Activated naive CD8-positive, alpha-beta T cell treated with anti-CD3 and anti-CD28 coated beads for 36 hours (primary cell): ENCODE data around the gene ZBTB32. TPM values are rescaled to one million over a fixed set of nuclear protein-coding genes. Genes with fewer than 3 reads are reported as not detected.

ENCODE experiments used
- DNase-seq: peaks from one replicate; pipeline ENCODE4 v3.0.0; 2021
- H3K27ac Mint-ChIP-seq: one replicate; pipeline ENCODE4 v1.8.0; 2022; ENCODE audit warnings: mild to moderate bottlenecking, moderate library complexity, mixed read lengths
- H3K27me3 Mint-ChIP-seq: one replicate; pipeline ENCODE4 v1.8.0; 2022; ENCODE audit warnings: mild to moderate bottlenecking, mixed read lengths
- H3K36me3 Mint-ChIP-seq: one replicate; pipeline ENCODE4 v1.8.0; 2021; ENCODE audit warnings: mild to moderate bottlenecking, mixed read lengths
- H3K4me1 Mint-ChIP-seq: one replicate; pipeline ENCODE4 v1.8.0; 2021; ENCODE audit warnings: mixed read lengths
- H3K4me3 Mint-ChIP-seq: one replicate; pipeline ENCODE4 v1.8.0; 2022; ENCODE audit warnings: mild to moderate bottlenecking, moderate library complexity, mixed read lengths
- H3K9me3 Mint-ChIP-seq: one replicate; pipeline ENCODE4 v1.8.0; 2022; ENCODE audit warnings: mixed read lengths
- total RNA-seq, 2 experiments: library from RNA; stranded (reverse); gene quantifications; one replicate each; pipeline ENCODE4 v1.2.3, GENCODE V29; 2021

The ZBTB32 gene
- total RNA-seq, 2 experiments from 2014 or later: 220 to 238 TPM

DNA sequence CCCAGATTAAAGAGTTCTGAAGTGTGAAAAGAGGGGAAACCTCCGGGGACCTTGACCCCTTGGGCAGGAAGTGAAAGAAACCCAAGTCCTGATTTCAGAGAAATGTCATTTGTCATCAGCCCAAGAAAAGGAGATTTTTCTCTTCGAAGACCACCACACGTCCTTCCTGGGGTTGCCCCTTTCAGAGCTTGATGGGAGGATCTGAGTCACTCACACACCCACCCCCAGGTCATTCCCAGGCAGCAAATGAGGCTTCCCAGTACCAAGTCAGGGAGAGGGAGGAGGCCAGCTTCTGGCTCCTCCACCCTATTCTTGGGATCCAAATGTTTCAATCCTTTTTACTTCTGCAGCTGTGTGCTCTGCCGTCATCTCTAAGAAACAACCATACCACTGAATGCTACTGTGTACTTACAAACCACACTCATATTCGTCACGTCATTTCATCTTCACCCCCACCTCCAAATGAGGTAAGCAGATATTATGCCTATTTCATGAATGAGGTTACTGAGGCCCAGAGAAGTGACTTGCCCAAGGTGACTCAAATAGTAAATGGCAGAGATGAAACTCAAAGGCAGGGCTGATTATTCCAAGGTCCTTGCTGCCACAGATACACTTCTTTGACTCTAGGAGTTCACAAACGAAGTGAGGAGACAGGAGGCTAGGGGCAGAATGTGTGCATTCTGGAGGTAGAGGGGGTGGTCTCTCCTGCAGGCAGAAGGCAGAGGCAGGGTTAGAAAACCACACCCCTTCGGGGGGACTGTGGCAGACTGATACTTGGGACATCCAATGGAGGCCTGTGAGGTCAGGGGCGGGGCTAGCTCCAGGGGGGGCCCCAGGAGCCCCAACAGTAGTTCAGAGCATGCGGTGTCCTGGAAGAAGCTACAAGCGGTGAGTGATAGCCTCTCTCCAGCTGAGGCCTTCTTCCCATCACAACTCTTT, 8.5 kb downstream of the ZBTB32 start:
- peaks cover 38% of the 10 kb centered on the region for H3K4me1 Mint-ChIP-seq
- peaks cover 43% of the 10 kb centered on the region for H3K36me3 Mint-ChIP-seq
- peak; percentile 88 for DNase-seq
- peak overlapping the region; percentile 93 for H3K4me3 Mint-ChIP-seq
- peak overlapping the region; percentile 98 for H3K27ac Mint-ChIP-seq
- peaks cover 4% of the 10 kb centered on the region for H3K27me3 Mint-ChIP-seq
- peaks cover 2% of the 10 kb centered on the region for H3K9me3 Mint-ChIP-seq

DNA sequence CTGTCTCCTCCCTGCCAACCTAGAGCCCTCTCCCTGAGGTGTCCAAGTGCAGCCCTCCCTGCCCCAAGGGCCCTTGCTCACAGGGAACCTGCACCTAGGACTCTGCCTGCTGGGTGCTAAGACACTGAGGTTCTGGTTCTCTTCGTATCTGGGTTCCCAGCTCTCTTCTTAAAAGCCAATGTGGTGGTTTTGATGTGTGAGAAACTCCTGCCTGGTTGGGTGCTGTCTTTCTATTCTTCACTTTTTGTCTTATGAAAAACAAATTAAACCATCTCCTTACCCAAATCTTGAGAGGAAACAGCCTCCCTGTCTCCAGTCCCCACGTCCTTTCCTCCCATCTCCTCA, 9.1 kb downstream of the ZBTB32 start:
- DNase-seq: no peak
- peak overlapping the region; percentile 93 for H3K4me3 Mint-ChIP-seq
- peaks cover 40% of the 10 kb centered on the region for H3K4me1 Mint-ChIP-seq
- peaks cover 2% of the 10 kb centered on the region for H3K9me3 Mint-ChIP-seq
- H3K27ac Mint-ChIP-seq: peak overlapping the region; percentile 98
- H3K27me3 Mint-ChIP-seq: peaks cover 8% of the 10 kb centered on the region
- H3K36me3 Mint-ChIP-seq: peaks cover 45% of the 10 kb centered on the region

DNA sequence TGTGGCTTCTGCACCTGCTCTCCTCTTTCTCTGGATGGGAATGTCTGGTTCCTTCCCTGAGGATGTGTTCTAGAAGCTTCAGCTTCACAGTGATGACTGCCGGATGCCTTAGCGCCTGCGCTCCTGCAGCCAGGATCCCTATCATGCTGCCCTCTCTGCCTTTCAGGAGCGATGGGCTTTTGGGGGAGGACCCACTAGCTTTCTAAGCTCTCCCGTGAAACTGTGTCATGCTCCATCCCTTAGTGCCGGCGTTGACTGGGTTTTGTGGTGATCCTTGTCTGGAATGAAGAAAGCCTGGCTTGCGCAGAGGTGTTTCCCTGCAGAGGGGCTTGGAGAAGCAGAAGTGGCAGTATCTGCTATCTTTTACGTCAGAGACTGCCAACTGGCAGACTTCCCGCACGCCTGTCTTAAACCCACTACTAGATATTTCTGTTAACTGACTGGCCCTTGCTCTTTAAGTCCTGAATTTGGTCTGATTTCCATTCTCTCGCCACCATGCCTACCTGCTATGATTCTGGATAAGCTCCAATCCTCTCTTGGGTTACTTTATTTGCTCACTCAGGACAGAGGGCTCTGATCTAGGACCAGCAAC, 9.6 kb downstream of the ZBTB32 start:
- Mint-ChIP-seq H3K36me3 (peaks cover 49% of the 10 kb centered on the region), H3K27me3 (peaks cover 12% of the 10 kb centered on the region), H3K4me1 (peaks cover 41% of the 10 kb centered on the region), H3K27ac (peak overlapping the region; percentile 98), H3K9me3 (peaks cover 2% of the 10 kb centered on the region), H3K4me3 (peak overlapping the region; percentile 93)
- no peak for DNase-seq

DNA sequence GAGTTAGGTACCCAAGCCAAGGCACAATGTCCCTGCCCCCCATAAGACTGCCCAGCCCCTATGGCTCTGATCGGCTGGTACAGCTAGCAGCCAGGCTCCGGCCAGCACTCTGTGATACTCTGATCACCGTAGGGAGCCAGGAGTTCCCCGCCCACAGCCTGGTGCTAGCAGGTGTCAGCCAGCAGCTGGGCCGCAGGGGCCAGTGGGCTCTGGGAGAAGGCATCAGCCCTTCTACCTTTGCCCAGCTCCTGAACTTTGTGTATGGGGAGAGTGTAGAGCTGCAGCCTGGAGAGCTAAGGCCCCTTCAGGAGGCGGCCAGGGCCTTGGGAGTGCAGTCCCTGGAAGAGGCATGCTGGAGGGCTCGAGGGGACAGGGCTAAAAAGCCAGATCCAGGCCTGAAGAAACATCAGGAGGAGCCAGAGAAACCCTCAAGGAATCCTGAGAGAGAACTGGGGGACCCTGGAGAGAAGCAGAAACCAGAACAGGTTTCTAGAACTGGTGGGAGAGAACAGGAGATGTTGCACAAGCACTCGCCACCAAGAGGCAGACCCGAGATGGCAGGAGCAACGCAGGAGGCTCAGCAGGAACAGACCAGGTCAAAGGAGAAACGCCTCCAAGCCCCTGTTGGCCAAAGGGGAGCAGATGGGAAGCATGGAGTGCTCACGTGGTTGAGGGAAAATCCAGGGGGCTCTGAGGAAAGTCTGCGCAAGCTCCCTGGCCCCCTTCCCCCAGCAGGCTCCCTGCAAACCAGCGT, 10.4 kb downstream of the ZBTB32 start:
- no peak for DNase-seq
- Mint-ChIP-seq H3K27me3 (peaks cover 16% of the 10 kb centered on the region), H3K9me3 (peaks cover 2% of the 10 kb centered on the region), H3K36me3 (peaks cover 56% of the 10 kb centered on the region), H3K27ac (peak overlapping the region; percentile 98), H3K4me1 (peaks cover 47% of the 10 kb centered on the region), H3K4me3 (peak overlapping the region; percentile 93)

- peak overlapping the region; percentile 93 for H3K4me3 Mint-ChIP-seq
- peaks cover 2% of the 10 kb centered on the region for H3K9me3 Mint-ChIP-seq
- H3K36me3 Mint-ChIP-seq: peaks cover 59% of the 10 kb centered on the region
- H3K27me3 Mint-ChIP-seq: peaks cover 16% of the 10 kb centered on the region
- peak overlapping the region; percentile 98 for H3K27ac Mint-ChIP-seq
- no peak for DNase-seq
- peaks cover 46% of the 10 kb centered on the region for H3K4me1 Mint-ChIP-seq
Measured at GRCh38 chr19:35715355-35715809, 11.0 kb downstream of the ZBTB32 start.

GRCh38 chr19:35715981-35716800, 11.8 kb downstream of the ZBTB32 start:
- peak overlapping the region; percentile 93 for H3K4me3 Mint-ChIP-seq
- H3K27me3 Mint-ChIP-seq: peaks cover 16% of the 10 kb centered on the region

DNA sequence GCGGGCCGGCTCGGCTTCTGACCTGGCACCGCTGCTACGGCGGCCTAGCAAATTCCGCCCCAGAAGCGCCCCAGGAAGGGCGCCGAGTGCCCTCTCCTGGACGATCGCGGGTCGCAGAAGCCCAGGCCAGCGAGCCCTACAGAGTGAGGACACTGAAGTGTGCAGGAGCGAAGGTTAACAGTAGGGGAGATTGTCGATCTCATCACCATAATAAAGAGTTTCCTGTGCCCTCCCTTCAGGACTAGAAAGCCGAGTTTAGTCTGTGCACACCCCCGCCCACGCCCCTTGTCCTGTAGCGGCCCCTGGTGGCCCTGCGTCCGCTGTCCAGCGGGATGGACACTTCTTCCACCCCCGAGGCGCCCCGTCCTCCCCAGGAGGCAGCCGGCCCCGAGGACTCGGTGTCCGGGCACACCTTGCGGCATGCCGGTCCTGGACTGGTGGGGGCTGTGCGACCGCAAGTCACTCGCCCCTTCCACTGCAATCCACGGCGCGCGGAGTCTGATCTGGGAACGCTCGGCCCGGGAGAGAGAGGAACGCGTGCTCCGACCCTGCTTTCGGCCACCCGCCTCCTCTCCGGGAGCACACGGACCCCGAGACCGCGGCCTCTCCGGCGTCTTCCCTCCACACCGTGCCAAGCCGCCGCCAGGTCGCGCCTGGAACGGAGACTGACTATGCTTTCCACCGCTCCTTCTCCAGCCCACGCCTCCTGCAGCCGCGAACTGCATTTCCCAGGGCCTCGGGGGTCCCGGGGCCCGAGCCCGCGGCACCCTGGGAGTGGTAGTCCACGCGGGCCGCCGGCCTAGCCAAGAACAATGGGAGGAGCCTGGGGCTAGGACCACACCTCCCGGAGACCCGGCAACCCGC, 12.7 kb downstream of the ZBTB32 start:
- peaks cover 16% of the 10 kb centered on the region for H3K27me3 Mint-ChIP-seq
- H3K36me3 Mint-ChIP-seq: peaks cover 67% of the 10 kb centered on the region
- peaks cover 41% of the 10 kb centered on the region for H3K4me1 Mint-ChIP-seq
- peak overlapping the region; percentile 93 for H3K4me3 Mint-ChIP-seq
- H3K27ac Mint-ChIP-seq: peak overlapping the region; percentile 98
- no peaks in the 10 kb centered on the region for H3K9me3 Mint-ChIP-seq
- peak; percentile 99 for DNase-seq

More at GRCh38 chr19:35715981-35716800, 11.8 kb downstream of the ZBTB32 start:
- peaks cover 62% of the 10 kb centered on the region for H3K36me3 Mint-ChIP-seq
- H3K4me1 Mint-ChIP-seq: peaks cover 41% of the 10 kb centered on the region
- peak overlapping the region; percentile 98 for H3K27ac Mint-ChIP-seq
- no peak for DNase-seq
- H3K9me3 Mint-ChIP-seq: peaks cover 2% of the 10 kb centered on the region

GRCh38 chr19:35717665-35718344, 13.4 kb downstream of the ZBTB32 start, which contains the start of gene KMT2B:
Gene KMT2B (plus strand): TSS chr19:35718003. CDS start chr19:35718019, 16 bp downstream.
- Mint-ChIP-seq H3K36me3 (peaks cover 70% of the 10 kb centered on the region), H3K4me1 (peaks cover 37% of the 10 kb centered on the region), H3K27me3 (peaks cover 16% of the 10 kb centered on the region), H3K27ac (peak within 1 kb of the TSS; percentile 98), H3K4me3 (peak within 1 kb of the TSS; percentile 93), H3K9me3 (no peaks in the 10 kb centered on the region)
- no peak for DNase-seq

DNA sequence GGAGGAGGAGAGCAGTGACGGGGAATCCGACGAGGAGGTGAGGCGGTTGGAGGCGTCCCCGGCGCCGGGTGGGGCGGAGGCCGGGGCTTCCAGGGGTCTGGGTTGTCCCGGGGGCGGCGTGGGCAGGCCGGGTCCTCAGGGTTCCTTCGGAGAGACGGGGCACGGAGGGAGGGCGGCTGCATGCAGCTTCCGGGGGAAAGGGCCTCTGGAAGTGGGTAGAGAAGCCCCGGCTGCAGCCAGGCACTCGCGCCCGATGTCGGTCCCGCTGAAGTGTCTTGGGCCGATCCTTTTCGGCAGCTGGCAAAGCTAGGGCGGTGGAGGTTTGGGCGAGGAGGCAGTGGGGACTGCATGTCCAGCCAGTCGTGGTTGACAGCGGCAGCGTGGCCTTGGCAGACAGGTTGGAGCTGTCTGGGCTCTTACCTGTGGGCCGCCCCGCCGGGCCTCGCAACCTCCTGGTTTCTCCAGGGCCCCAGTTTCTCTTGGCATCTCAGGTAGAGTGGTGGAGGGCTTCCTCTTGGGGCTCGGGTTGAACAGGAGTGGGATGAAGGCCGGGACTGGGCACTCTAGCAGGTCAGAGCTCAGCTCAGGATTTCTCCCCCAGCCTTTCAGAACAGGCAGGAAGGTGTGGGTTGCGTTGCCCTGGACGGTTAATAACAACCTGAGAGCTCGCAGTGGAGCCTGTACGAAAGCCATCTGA, 14.1 kb downstream of the ZBTB32 start:
- Mint-ChIP-seq H3K36me3 (peaks cover 72% of the 10 kb centered on the region), H3K4me1 (peaks cover 37% of the 10 kb centered on the region), H3K4me3 (peak overlapping the region; percentile 93), H3K27me3 (peaks cover 16% of the 10 kb centered on the region), H3K9me3 (no peaks in the 10 kb centered on the region), H3K27ac (peak overlapping the region; percentile 94)
- DNase-seq: peak; percentile 79

GRCh38 chr19:35719402-35720162, 15.2 kb downstream of the ZBTB32 start:
- H3K27me3 Mint-ChIP-seq: peaks cover 16% of the 10 kb centered on the region
- no peak for DNase-seq
- H3K27ac Mint-ChIP-seq: peak overlapping the region; percentile 94
- peaks cover 33% of the 10 kb centered on the region for H3K4me1 Mint-ChIP-seq
- peaks cover 66% of the 10 kb centered on the region for H3K36me3 Mint-ChIP-seq
- H3K9me3 Mint-ChIP-seq: no peaks in the 10 kb centered on the region
- peak overlapping the region; percentile 93 for H3K4me3 Mint-ChIP-seq

GRCh38 chr19:35720163-35720524, 15.8 kb downstream of the ZBTB32 start:
- no peak for DNase-seq
- peaks cover 16% of the 10 kb centered on the region for H3K27me3 Mint-ChIP-seq
- peak overlapping the region; percentile 93 for H3K4me3 Mint-ChIP-seq
- peaks cover 30% of the 10 kb centered on the region for H3K4me1 Mint-ChIP-seq
- H3K9me3 Mint-ChIP-seq: no peaks in the 10 kb centered on the region
- peak overlapping the region; percentile 74 for H3K27ac Mint-ChIP-seq
- H3K36me3 Mint-ChIP-seq: peaks cover 61% of the 10 kb centered on the region

DNA sequence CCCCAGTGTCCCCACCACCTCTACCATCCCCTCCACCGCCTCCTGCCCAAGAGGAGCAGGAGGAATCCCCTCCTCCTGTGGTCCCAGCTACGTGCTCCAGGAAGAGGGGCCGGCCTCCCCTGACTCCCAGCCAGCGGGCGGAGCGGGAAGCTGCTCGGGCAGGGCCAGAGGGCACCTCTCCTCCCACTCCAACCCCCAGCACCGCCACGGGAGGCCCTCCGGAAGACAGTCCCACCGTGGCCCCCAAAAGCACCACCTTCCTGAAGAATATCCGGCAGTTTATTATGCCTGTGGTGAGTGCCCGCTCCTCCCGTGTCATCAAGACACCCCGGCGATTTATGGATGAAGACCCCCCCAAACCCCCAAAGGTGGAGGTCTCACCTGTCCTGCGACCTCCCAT, 16.3 kb downstream of the ZBTB32 start:
- Mint-ChIP-seq H3K36me3 (peaks cover 59% of the 10 kb centered on the region), H3K4me3 (no peak overlapping the region), H3K4me1 (peaks cover 29% of the 10 kb centered on the region), H3K27me3 (peaks cover 16% of the 10 kb centered on the region), H3K27ac (peak overlapping the region; percentile 72), H3K9me3 (no peaks in the 10 kb centered on the region)
- no peak for DNase-seq
